SKM-1 (cell line): ENCODE measurements around the gene ARHGAP20.

ENCODE experiments used
- DNase-seq: peaks from one replicate; lab custom pipeline; 2025; ENCODE audit not compliant: unreplicated experiment; lab: John Stamatoyannopoulos, UW

ARHGAP20 gene

GRCh38 chr11:110711776-110712658 lies at the start of gene ARHGAP20:
Gene ARHGAP20 (minus strand): TSS chr11:110712437. CDS start chr11:110712231, 206 bp downstream.
- DNase-seq = no peak

GRCh38 chr11:110761991-110762390 lies 49.8 kb upstream of the ARHGAP20 start:
- no peak for DNase-seq

- no peak for DNase-seq
These were observed 48.9 kb upstream of the ARHGAP20 start for GRCh38 chr11:110761131-110761530.

GRCh38 chr11:110759972-110760381 lies 47.7 kb upstream of the ARHGAP20 start:
- DNase-seq = no peak

- DNase-seq = no peak
These were observed 45.9 kb upstream of the ARHGAP20 start for GRCh38 chr11:110757962-110758755.

- DNase-seq = no peak
These were observed 44.8 kb upstream of the ARHGAP20 start for GRCh38 chr11:110757066-110757465.

GRCh38 chr11:110755941-110756340 lies 43.7 kb upstream of the ARHGAP20 start:
- DNase-seq = no peak

GRCh38 chr11:110752890-110753289 lies 40.7 kb upstream of the ARHGAP20 start:
- no peak for DNase-seq

GRCh38 chr11:110750100-110750499 lies 37.9 kb upstream of the ARHGAP20 start:
- no peak for DNase-seq

GRCh38 chr11:110747531-110747930 lies 35.3 kb upstream of the ARHGAP20 start:
- no peak for DNase-seq

GRCh38 chr11:110738641-110739040 lies 26.4 kb upstream of the ARHGAP20 start:
- DNase-seq = no peak

GRCh38 chr11:110737593-110737992 lies 25.4 kb upstream of the ARHGAP20 start:
- DNase-seq = no peak

GRCh38 chr11:110736171-110736553 lies 23.9 kb upstream of the ARHGAP20 start:
- DNase-seq = no peak

- DNase-seq = no peak
These were observed 23.4 kb upstream of the ARHGAP20 start for GRCh38 chr11:110735455-110736170.

GRCh38 chr11:110734790-110735189 lies 22.6 kb upstream of the ARHGAP20 start:
- no peak for DNase-seq

- no peak for DNase-seq
These were observed 18.5 kb upstream of the ARHGAP20 start for GRCh38 chr11:110730773-110731172.

GRCh38 chr11:110728883-110729282 lies 16.6 kb upstream of the ARHGAP20 start:
- no peak for DNase-seq

- no peak for DNase-seq
These were observed 16.2 kb upstream of the ARHGAP20 start for GRCh38 chr11:110728476-110728875.

GRCh38 chr11:110724358-110724757 lies 12.1 kb upstream of the ARHGAP20 start:
- no peak for DNase-seq

GRCh38 chr11:110720431-110721275 lies 8.4 kb upstream of the ARHGAP20 start:
- DNase-seq = no peak
